SU-DHL-6 (cell line): ENCODE data around the gene CRPPA.

Experiments
- H2AFZ ChIP-seq: fragments of 200-600 bp; sonication (generic); 2 replicates; pipeline ENCODE4 v1.6.1; 2014; ENCODE audit warnings: low read depth, mild to moderate bottlenecking, moderate library complexity, mixed read lengths, antibody characterized with exemption, low read length; ENCODE audit not compliant: severe bottlenecking
- H3F3A ChIP-seq: fragments of 200-600 bp; shearing (Covaris generic); 2 replicates; pipeline ENCODE4 v1.6.0; 2016; ENCODE audit warnings: antibody characterized with exemption, mild to moderate bottlenecking; ENCODE audit not compliant: insufficient read depth
- H3K27ac ChIP-seq: fragments of 200-600 bp; sonication (generic); 2 replicates; pipeline ENCODE4 v1.5.1; 2016; ENCODE audit warnings: low read depth, mild to moderate bottlenecking, low read length, moderate library complexity, mixed read lengths
- H3K27me3 ChIP-seq: fragments of 200-600 bp; sonication (generic), shearing (Covaris generic); 2 replicates; pipeline ENCODE4 v1.6.0; 2014; ENCODE audit warnings: mild to moderate bottlenecking, low read length
- H3K36me3 ChIP-seq: fragments of 200-600 bp; sonication (generic); 2 replicates; pipeline ENCODE4 v1.6.1; 2014; ENCODE audit warnings: mild to moderate bottlenecking, low read length, mixed read lengths
- H3K4me2 ChIP-seq: fragments of 300-600, 200-600 bp; shearing (Covaris generic), sonication (generic); 2 replicates; pipeline ENCODE4 v1.6.0; 2014; ENCODE audit warnings: low read length, low read depth, mild to moderate bottlenecking; ENCODE audit not compliant: poor library complexity, severe bottlenecking
- H3K4me3 ChIP-seq: fragments of 200-600 bp; sonication (generic); 2 replicates; pipeline ENCODE4 v1.5.1; 2014; ENCODE audit warnings: antibody characterized with exemption, low read length, mild to moderate bottlenecking, mixed read lengths; ENCODE audit not compliant: insufficient read depth, poor library complexity, severe bottlenecking
- H3K79me2 ChIP-seq: fragments of 200-600 bp; sonication (generic); 2 replicates; pipeline ENCODE4 v1.6.1; 2014; ENCODE audit warnings: mild to moderate bottlenecking, low read length, moderate library complexity; ENCODE audit not compliant: insufficient read depth
- H3K9ac ChIP-seq: fragments of 200-600 bp; sonication (generic); 2 replicates; pipeline ENCODE4 v1.7.0; 2014; ENCODE audit warnings: mild to moderate bottlenecking, low read length
- H3K9me2 ChIP-seq: fragments of 200-600 bp; sonication (generic); replicated peaks from 2 replicates; pipeline ENCODE4 v1.6.1; 2014; ENCODE audit warnings: low read length; ENCODE audit not compliant: insufficient read depth
- H3K9me3 ChIP-seq: fragments of 200-600 bp; sonication (generic); 2 replicates; pipeline ENCODE4 v1.6.1; 2014; ENCODE audit warnings: low read length, mixed read lengths; ENCODE audit not compliant: insufficient read depth
- H4K20me1 ChIP-seq: fragments of 200-600 bp; sonication (generic); 2 replicates; pipeline ENCODE4 v1.6.1; 2014; ENCODE audit warnings: low read depth, mild to moderate bottlenecking, antibody characterized with exemption, low read length, moderate library complexity, mixed read lengths
- CTCF ChIP-seq: fragments of 200-600 bp; sonication (generic); IDR thresholded peaks from one replicate; pipeline ENCODE4 v1.5.1; 2017; ENCODE audit warnings: antibody characterized with exemption, mild to moderate bottlenecking, low read length, moderate library complexity; ENCODE audit not compliant: insufficient read depth, poor library complexity, severe bottlenecking
- EZH2phosphoT487 ChIP-seq: fragments of 200-600 bp; sonication (generic), shearing (Covaris generic); conservative IDR thresholded peaks from 2 replicates; pipeline ENCODE4 v1.6.1; 2018; ENCODE audit warnings: mild to moderate bottlenecking, antibody characterized with exemption, low read length, moderate library complexity, mixed read lengths

The CRPPA gene

GRCh38 chr7:16455591-16455990 is 34.3 kb upstream of the CRPPA start:
- Histone ChIP-seq H3K79me2 (no peaks in the 10 kb centered on the region), H3K9ac (no peak overlapping the region), H4K20me1 (no peaks in the 10 kb centered on the region), H3K9me3 (no peaks in the 10 kb centered on the region), H3F3A (no peaks in the 10 kb centered on the region), H3K4me2 (no peak overlapping the region), H3K9me2 (no peaks in the 10 kb centered on the region), H3K36me3 (no peaks in the 10 kb centered on the region), H3K4me3 (no peak overlapping the region), H3K27ac (no peak overlapping the region), H3K27me3 (no peaks in the 10 kb centered on the region), H2AFZ (no peak overlapping the region)
- TF ChIP-seq CTCF: no peak
- no peak for TF ChIP-seq EZH2phosphoT487

- TF ChIP-seq EZH2phosphoT487 (no peak), CTCF (no peak)
- Histone ChIP-seq H2AFZ (no peak overlapping the region), H3K27me3 (no peaks in the 10 kb centered on the region), H3K79me2 (no peaks in the 10 kb centered on the region), H3K4me3 (no peak overlapping the region), H4K20me1 (no peaks in the 10 kb centered on the region; the same call in 1 of the 2 replicates), H3K9ac (no peak overlapping the region), H3K9me3 (no peaks in the 10 kb centered on the region), H3K9me2 (no peaks in the 10 kb centered on the region), H3K27ac (no peak overlapping the region), H3K36me3 (no peaks in the 10 kb centered on the region), H3K4me2 (no peak overlapping the region), H3F3A (no peaks in the 10 kb centered on the region)
These were observed 29.0 kb upstream of the CRPPA start for GRCh38 chr7:16450366-16450765.

GRCh38 chr7:16447876-16448275 is 26.5 kb upstream of the CRPPA start:
- TF ChIP-seq CTCF (no peak), EZH2phosphoT487 (no peak)
- Histone ChIP-seq H3K9ac (no peak overlapping the region), H4K20me1 (no peaks in the 10 kb centered on the region; the same call in 1 of the 2 replicates), H3K9me3 (no peaks in the 10 kb centered on the region), H3K9me2 (no peaks in the 10 kb centered on the region), H3K27ac (no peak overlapping the region), H2AFZ (no peak overlapping the region), H3K79me2 (no peaks in the 10 kb centered on the region), H3K36me3 (no peaks in the 10 kb centered on the region), H3K4me2 (no peak overlapping the region), H3K4me3 (no peak overlapping the region), H3F3A (no peaks in the 10 kb centered on the region), H3K27me3 (no peaks in the 10 kb centered on the region)

- Histone ChIP-seq H2AFZ (no peak overlapping the region), H3K36me3 (no peaks in the 10 kb centered on the region)
These were observed 25.2 kb upstream of the CRPPA start for GRCh38 chr7:16446508-16446907.

More at GRCh38 chr7:16446508-16446907, 25.2 kb upstream of the CRPPA start:
- Histone ChIP-seq H3K79me2 (no peaks in the 10 kb centered on the region), H4K20me1 (no peaks in the 10 kb centered on the region; the same call in 1 of the 2 replicates), H3F3A (no peaks in the 10 kb centered on the region), H3K27ac (no peak overlapping the region), H3K4me3 (no peak overlapping the region), H3K9me3 (no peaks in the 10 kb centered on the region), H3K27me3 (no peaks in the 10 kb centered on the region), H3K9me2 (no peaks in the 10 kb centered on the region), H3K9ac (no peak overlapping the region), H3K4me2 (no peak overlapping the region)
- TF ChIP-seq CTCF (no peak), EZH2phosphoT487 (no peak)
